NB4 (cell line): ENCODE data around the gene MYH9.

ENCODE experiments used
- CTCF ChIP-seq: IDR thresholded peaks from one replicate; pipeline ENCODE4 v1.5.1; 2012; ENCODE audit warnings: low read depth, low read length
- MYC ChIP-seq: IDR thresholded peaks from 2 replicates; pipeline ENCODE4 v1.6.1; 2011; ENCODE audit warnings: low read depth, low read length
- POLR2A ChIP-seq: IDR thresholded peaks from 2 replicates; pipeline ENCODE4 v1.6.1; 2011; ENCODE audit warnings: mild to moderate bottlenecking; ENCODE audit not compliant: insufficient read length; ENCODE audit errors: extremely low read depth

GRCh38 chr22:36419177-36419911, 31.6 kb upstream of the MYH9 start:
- TF ChIP-seq CTCF (no peak), POLR2A (no peak), MYC (no peak)
